Prostate gland (tissue), 2 donors: ENCODE measurements around the gene PFN1.

ENCODE experiments used
- CTCF ChIP-seq, 4 experiments: fragments of 200-600 bp in 2 of 4; fragments of 450-650 bp in 2 of 4; sonication (generic) in 2 of 4; IDR thresholded peaks; 1 replicate in 3 of 4; 2 replicates in 1 of 4; pipeline ENCODE4 v1.5.1; 2016 to 2019; ENCODE audit warnings: antibody characterized with exemption in 4 of 4, mild to moderate bottlenecking in 2 of 4, moderate library complexity in 2 of 4
- POLR2A ChIP-seq: fragments of 450-650 bp; IDR thresholded peaks from one replicate; pipeline ENCODE4 v1.6.1; 2016; ENCODE audit warnings: antibody characterized with exemption, mild to moderate bottlenecking

GRCh38 chr17:4900231-4901107 is 47.9 kb downstream of the PFN1 start:
- no peak for TF ChIP-seq CTCF (IDR thresholded peaks at IDR 0.05)
- no peak for TF ChIP-seq POLR2A
